ENCODE data around the gene TMEM59L.

Gene TMEM59L

DNA sequence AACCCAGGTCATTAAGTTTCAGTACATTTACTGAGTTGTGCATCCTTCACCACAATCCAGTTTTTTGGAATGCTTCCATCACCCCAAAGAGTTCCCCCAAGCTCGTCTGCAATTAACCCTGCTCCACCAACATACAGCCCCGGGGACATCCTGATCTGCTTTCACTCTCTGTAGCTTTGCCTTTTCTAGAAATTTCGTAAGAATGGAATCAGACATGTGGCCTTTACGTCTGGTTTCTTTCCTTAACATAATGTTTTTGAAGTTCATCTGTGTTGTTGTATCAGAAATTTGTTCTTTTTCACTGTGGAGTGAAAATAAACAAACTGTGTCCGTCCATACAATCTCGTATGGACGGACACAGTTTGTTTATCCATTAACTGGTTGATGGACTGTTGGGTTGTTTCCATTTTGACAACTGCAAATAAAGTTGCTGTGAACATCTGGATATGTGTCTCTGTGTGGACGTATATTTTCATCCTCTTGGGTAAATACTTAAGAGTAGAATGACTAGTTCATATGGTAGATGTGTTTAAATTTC, 27.1 kb downstream of the TMEM59L start:
- no peak for DNase-seq

DNA sequence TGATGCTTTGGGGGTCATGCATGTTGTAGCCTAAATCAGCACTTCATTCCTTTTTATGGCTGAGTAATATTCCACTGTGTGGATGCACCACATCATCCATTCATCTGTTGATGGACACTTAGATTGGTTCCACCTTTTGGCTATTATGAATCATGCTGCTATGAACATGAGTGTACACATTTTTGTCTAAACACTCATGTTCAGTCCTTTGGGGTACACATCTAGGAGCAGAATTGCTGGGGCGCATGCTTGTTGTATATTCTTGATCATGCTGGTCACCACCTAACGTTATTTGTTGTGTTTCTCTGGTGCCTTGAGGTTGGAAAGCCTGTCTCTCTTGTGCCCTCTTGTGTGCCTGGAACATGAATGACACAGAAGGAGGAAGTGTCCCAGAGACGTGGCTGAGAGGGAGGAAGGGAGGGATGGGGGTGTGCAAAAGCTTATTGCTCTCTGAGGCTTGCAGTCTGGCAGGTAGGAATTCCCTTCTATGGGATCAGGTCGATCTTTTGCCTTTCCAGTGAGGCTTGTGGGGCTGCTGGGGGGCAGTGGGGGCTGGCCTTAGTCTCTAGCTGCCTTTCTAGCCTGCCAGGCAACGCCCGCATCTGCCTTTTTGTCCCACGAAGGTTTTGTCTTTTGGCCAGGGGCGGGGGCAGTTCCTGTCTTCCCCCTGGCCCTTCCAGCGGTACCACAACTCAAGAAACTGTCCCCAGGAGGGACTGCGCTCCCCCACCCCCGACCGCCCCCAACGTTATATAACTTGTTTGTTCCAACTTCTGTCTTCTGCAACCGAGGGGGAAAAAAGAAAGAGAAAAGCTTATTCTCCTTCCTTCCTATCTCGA, 31.7 kb downstream of the TMEM59L start:
- no peak for DNase-seq

DNA sequence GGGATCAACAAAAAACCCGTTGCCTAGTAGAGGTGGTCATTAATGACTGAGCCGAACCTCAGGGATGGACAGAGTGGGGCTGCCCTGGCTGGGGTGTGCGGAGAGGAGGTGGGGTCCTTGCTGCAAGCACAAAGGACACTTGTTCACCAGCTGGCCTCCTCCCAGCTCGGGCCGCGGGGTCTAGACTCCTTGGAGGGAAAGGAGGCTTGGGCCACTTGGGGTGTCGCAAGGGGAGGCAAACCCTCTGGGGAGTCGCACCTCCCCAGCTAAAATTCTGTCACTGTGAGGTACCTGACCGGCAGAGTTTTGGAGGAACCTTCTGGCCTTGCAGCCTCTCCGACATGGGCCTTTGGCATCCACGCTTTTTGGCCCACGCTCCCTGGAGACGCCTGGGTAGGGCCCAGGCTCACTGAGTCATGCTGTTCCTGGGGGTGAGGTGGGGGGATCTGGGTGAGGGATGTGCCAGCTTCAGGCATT, 32.4 kb downstream of the TMEM59L start:
- DNase-seq, result no peak

DNA sequence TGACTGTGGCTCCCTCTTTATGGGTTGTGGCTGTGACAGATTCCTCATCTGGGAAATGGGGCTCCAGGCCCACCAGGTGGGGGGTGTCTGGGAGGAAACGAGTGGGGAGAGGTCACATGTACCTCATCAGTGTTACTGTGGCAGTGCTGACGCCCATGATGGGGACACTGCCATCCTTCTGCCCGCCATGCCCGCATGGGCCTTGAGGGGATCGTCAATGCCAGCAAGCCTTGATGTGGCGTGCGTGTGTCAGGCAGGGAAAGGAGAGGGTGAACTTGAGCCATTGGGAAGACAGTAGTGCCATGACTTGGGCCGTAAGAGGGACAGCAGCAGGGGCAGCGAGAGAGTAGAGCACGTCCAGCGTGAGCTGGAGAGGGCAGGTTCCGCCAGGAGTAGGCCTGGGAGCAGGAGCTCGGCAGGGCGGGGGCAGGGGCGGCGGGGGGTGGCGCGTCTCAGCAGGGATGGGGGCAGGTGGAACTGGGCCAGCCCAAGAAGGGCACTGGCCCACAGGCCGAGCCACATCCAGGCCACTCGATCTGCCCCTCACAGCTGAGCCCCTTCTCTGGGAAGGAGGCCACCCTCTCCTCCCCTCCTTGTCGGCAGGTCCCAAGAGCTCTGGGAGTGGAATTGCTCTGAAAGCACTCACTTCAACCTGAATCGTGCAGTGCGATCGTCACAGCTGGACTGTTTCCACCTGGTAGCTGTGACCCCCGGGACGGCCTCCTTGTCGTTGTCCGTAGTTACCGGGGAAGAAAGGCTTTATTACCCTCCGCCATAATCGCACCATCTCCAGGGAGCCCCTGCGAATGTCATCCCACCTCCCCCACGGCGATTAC, 34.1 kb downstream of the TMEM59L start:
- DNase-seq, result peak; percentile 23

GRCh38 chr19:18647371-18647767, 34.7 kb downstream of the TMEM59L start:
- no peak for DNase-seq

DNA sequence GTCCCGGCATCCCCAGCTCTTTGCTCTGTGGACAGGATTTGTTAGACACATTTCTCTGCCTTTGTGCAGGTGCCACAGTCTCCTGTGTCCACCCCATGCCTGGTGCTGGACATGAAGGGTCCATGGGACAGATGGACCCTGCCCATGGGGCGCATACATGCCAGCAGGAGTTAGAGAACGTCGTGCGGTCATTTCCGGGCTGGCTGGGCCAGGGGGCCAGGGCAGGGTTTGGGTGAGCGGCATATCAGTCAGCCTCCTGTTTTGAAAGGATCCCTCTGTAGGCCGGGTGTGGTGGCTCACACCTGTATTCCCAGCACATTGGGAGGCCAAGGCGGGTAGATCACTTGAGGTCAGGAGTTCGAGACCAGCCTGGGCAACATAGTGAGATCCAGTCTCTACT, 35.1 kb downstream of the TMEM59L start:
- no peak for DNase-seq

GRCh38 chr19:18648973-18649315, 36.3 kb downstream of the TMEM59L start:
- DNase-seq, result no peak

DNA sequence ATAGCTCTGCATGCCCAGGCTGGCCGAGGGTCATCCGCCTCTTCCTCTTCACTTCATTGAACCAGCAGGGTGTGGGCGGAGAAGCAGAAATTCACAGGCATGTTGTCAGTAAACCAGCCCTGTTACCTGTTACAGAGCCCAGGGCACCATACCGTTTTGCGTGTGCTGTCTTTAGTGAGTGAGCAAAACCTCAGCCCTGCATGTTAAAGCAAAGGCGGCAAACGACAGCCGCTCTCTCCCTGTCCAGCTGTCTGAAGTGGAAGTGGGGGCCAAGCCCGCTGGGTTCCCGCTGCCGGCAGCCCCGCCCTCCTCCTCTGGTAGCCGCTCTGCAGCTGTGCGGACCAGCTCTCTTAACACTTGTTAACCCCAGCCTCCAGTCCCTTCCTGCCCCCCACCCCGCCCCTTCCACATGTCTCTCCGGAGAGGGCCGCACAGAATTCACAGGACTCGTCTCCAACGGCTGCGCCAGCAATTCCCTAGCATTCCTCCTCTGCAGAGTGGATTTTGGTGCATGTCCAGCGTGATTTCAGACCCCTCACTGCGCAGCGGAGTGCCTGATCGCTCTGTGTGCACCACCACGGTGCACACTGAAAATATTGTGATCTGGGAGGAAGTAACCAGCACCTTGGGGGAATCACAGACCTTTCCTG, 36.8 kb downstream of the TMEM59L start:
- DNase-seq, result no peak

DNA sequence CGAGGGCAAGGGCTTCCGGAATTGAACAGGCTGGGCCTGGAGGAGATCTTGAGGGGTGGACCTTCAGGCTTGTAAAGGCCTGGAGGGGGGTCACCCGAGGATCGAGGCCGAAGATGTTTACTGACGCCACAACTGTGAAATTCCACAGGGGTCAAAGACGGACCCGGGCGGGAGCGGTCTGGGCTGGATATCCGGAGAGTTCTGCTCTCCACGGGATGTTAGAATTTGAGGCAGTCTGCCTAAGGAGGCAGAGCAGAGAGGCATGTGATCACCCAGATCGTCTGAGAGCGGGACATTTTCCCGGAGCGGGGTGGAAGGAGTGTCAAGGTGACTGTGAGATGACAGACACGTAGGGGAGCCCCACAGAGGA, 37.3 kb downstream of the TMEM59L start:
- DNase-seq, result no peak

DNA sequence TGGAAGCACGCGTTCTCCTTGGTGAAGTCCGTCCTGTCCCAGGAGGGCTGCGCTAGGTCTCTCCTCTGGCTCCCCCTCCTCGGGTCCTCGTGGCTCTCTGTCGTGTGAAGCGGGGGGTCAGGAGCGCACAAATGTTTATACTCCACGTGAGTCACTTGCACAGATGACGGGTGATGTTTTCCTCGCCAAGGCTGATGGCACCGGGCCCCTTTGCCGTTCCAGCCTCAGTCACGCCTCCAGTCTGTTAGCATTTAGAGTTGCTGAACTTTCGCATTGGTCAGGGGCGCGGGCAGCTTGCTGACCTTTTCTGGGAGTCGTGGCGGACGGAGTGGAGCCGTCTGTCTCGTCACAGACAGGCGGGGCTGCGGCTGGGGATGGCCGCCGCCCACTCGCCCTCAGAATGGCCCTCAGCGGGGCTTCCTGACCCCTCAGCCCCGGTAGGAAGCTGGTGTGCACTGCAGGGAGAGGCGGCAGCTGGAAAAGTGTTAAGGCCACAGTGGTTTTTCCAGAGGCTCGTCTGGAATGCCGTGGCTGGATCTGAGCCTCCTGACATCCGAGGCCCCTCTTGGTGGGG, 37.9 kb downstream of the TMEM59L start:
- no peak for DNase-seq

GRCh38 chr19:18651300-18651699, 38.6 kb downstream of the TMEM59L start:
- no peak for DNase-seq

DNA sequence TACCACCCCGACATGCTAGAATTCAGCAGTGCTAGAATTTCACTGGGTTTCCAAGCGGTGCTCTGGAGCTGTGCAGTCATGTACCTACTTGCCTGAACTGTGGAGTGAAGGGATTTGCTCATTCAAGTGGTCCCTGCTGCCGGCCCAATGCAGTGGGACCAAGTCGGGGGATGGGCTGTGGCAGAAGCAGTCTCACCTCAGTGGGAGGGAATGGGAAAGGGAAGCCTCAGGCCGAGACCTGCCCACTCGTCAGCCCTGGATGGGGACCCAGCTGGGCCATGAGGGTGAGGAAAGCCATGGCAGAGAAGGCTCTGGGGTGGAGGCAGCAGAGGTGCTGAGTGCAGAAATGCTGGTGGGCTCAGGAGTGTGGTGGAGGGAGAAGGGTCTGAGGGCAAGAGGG, 39.1 kb downstream of the TMEM59L start:
- DNase-seq, result no peak

DNA sequence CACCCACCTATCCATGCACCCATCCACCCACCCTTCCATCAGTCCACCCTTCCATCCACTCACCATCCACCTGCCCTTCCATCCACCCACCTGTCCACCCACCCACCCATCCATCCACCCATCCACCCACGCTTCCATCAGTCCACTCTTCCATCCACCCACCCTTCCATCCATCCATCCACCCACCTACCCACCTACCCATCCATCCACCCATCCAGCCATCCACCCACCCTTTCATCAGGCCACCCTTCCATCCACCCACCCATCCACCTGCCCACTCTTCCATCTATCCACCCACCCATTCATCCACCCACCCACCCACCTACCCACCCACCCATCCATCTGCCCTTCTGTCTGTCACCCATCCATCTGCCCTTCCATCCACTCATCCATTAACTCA, 41.2 kb downstream of the TMEM59L start:
- no peak for DNase-seq

GRCh38 chr19:18654469-18654868, 41.8 kb downstream of the TMEM59L start:
- no peak for DNase-seq

GRCh38 chr19:18655173-18655844, 42.6 kb downstream of the TMEM59L start:
- no peak for DNase-seq

- DNase-seq, result no peak
These were observed 43.8 kb downstream of the TMEM59L start for GRCh38 chr19:18656337-18657086.

- peak; percentile 20 for DNase-seq
These were observed 45.1 kb downstream of the TMEM59L start for GRCh38 chr19:18657590-18658365.

GRCh38 chr19:18658366-18658855, 45.7 kb downstream of the TMEM59L start:
- DNase-seq, result no peak

DNA sequence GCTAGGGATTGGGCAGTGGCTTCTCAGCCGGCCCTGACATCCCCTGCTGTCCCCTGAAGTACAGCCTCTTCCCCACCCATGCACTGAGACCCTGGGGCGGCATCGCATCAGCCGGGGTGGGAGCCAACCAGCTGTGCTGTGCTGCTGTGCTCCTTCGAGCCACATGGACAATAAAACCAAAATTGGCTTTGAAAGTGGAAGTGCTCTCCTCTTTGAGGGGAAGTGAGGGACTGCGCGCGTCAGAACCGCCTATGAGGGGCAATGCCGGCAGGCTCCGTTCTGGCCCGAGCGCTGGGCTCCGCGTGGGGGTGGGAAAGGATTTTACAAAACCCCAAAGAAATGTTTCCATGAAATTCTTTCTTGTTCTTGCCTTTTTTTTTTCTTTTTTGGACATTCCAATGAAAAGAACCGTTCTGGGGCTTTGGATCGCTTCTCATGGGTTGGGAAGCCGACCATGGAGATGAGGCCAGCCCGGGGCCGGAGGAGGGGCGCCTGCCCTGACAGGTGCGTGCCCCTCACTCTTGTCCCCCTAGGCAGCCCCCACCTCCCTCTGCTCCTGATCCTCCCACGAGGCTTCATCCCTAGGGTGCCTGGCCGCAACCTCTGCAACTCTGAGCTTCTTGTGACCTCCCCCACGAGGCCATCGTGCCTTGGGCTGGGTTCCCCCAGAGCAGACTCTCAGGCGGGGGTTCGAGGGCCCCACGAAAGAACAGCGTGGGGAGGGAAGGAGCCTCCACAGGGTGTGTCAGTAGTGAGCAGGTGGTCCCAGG, 46.8 kb downstream of the TMEM59L start:
- DNase-seq, result no peak

All from NCI-H1092 treated with DMSO at 0.1 percent for 48 hours (cell line).